Stimulated activated CD8-positive, alpha-beta memory T cell treated with anti-CD3 and anti-CD28 coated beads, Interleukin-4, amount 100 ng/mL, for 24 hours (primary cell): ENCODE measurements around the gene USP15.
"Not testable (repeated sequence)": the region's sequence is repeated elsewhere in the genome, so short reads cannot be mapped to it uniquely, and the experiment has no call there.

Source experiments
- DNase-seq: peaks from one replicate; pipeline ENCODE4 v3.0.0-alpha.2; 2020; ENCODE audit warnings: low read depth

USP15 gene

GRCh38 chr12:62328296-62328921 is 68.2 kb downstream of the USP15 start:
- no peak for DNase-seq

GRCh38 chr12:62331306-62331705 is 71.1 kb downstream of the USP15 start:
- DNase-seq, result no peak

- no peak for DNase-seq
These were observed 72.4 kb downstream of the USP15 start for GRCh38 chr12:62332598-62332997.

GRCh38 chr12:62335057-62335456 is 74.9 kb downstream of the USP15 start:
- DNase-seq, result no peak

- no peak for DNase-seq
These were observed 75.6 kb downstream of the USP15 start for GRCh38 chr12:62335796-62336195.

GRCh38 chr12:62337643-62338042 is 77.4 kb downstream of the USP15 start:
- DNase-seq, result not testable (repeated sequence)

- DNase-seq, result not testable (repeated sequence)
These were observed 82.6 kb downstream of the USP15 start for GRCh38 chr12:62342614-62343303.

- DNase-seq, result not testable (repeated sequence)
These were observed 83.3 kb downstream of the USP15 start for GRCh38 chr12:62343304-62344120.

GRCh38 chr12:62344731-62345556 is 84.7 kb downstream of the USP15 start:
- not testable (repeated sequence) for DNase-seq

- DNase-seq, result no peak
These were observed 85.5 kb downstream of the USP15 start for GRCh38 chr12:62345667-62346066.

- DNase-seq, result no peak
These were observed 86.6 kb downstream of the USP15 start for GRCh38 chr12:62346817-62347216.

GRCh38 chr12:62347922-62348650 is 87.9 kb downstream of the USP15 start:
- DNase-seq, result no peak

GRCh38 chr12:62350554-62350953 is 90.3 kb downstream of the USP15 start:
- no peak for DNase-seq

- no peak for DNase-seq
These were observed 91.1 kb downstream of the USP15 start for GRCh38 chr12:62351326-62351725.

GRCh38 chr12:62361048-62361447 is 100.8 kb downstream of the USP15 start:
- no peak for DNase-seq

- no peak for DNase-seq
These were observed 103.3 kb downstream of the USP15 start for GRCh38 chr12:62363506-62363905.

GRCh38 chr12:62364697-62365096 is 104.5 kb downstream of the USP15 start:
- not testable (repeated sequence) for DNase-seq

- not testable (repeated sequence) for DNase-seq
These were observed 105.6 kb downstream of the USP15 start for GRCh38 chr12:62365846-62366245.

- DNase-seq, result not testable (repeated sequence)
These were observed 108.4 kb downstream of the USP15 start for GRCh38 chr12:62368430-62369223.

GRCh38 chr12:62370189-62370588 is 110.0 kb downstream of the USP15 start:
- DNase-seq, result no peak
